ENCODE measurements around the gene ALDH3B2.
A peak's percentile ranks its signal among the peaks of the same experiment; 100 is the strongest.
"Not testable (repeated sequence)": the region's sequence is repeated elsewhere in the genome, so short reads cannot be mapped to it uniquely, and the experiment has no call there.

ALDH3B2 gene

DNA sequence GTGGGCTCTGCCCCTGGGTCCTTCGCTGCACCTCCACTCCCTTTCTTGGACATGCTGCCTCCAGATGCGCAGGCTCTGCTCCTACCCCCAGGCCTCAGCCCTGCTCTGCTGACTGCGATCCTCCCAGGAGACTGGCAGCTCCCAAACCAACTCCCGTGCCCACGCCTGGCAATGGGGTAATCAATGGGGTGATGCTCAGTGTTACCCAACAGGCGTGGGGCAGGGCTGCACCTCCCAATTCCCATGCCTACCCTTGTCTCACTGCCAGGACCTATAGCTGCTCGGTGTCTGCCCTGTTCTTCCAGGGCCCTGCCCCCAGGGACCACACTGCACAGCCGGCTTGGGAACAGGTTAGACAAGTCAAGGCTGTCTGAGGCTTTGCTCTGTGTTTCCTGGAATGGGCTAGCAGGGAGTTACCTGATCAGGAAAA is at the start of gene ALDH3B2:
ALDH3B2 (minus strand) TSS at position 182 of the 430 bp plus-strand sequence. CDS start 7,688 bp downstream, outside the sequence.
- DNase-seq (ENCODE audit: extremely low spot score, insufficient read length, low read depth) (no peak), FAIRE-seq (no peak)

GRCh38 chr11:67723036-67723435 is 48.6 kb upstream of the ALDH3B2 start:
- FAIRE-seq = not testable (repeated sequence)

GRCh38 chr11:67716226-67716625 is 41.8 kb upstream of the ALDH3B2 start:
- DNase-seq (ENCODE audit: extremely low spot score, insufficient read length, low read depth); FAIRE-seq: not testable (repeated sequence)

More at GRCh38 chr11:67723036-67723435, 48.6 kb upstream of the ALDH3B2 start:
- DNase-seq (ENCODE audit: extremely low spot score, insufficient read length, low read depth) = not testable (repeated sequence)

GRCh38 chr11:67715801-67716200 is 41.4 kb upstream of the ALDH3B2 start:
- not testable (repeated sequence) for FAIRE-seq; DNase-seq (ENCODE audit: extremely low spot score, insufficient read length, low read depth)

DNA sequence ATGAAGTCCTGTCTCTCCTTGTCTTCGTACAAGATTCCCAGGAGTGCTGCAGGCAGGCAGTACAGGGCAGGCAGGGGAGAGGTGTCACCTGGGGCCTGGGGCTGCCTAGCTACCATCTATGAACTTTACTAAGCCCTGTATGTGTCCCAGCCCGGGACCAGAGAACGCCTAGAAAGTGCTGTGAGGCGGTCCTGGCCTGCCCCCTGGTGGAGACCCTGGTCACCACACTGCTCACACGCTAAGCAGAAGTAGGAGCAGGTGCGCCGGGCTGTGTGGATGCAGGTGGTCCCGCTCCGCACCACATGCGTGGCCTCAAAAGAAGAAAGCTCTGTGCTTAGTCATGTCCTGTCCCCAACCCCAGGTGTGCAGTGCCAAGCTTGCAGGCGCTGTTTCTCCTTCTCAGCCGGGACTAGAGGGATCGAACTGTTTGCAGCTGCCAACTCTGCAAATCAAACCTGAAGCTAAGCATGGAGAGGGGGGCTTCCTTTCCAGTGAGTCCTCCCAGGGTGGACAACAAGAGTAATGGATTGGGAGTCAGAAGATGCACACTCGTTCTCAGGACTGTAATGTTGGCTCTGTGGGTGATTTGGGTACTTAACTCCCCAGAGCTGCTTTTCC is 39.6 kb upstream of the ALDH3B2 start:
- DNase-seq (ENCODE audit: extremely low spot score, insufficient read length, low read depth); FAIRE-seq: not testable (repeated sequence)

DNA sequence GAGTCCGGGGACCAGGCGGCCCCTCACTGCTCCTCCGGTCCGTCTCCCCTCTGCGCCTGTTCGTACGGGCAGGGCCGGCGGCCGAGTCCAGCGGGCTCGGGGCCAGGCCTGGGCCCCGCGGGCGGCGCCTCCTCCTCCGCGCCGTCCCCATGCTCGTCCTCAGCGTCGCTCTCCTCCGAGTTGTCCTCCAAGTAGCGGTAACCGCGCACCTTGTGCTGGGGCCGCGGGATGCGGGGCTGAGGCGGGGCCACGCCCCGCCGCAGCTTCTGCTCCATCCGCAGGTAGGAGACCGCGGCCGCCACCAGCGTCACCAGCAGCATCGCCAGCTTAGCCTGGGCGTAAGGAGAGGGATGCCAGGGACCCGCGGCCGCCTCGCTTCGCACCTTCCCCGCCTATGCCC is 37.3 kb upstream of the ALDH3B2 start:
- FAIRE-seq; DNase-seq (ENCODE audit: extremely low spot score, insufficient read length, low read depth): not testable (repeated sequence)

DNA sequence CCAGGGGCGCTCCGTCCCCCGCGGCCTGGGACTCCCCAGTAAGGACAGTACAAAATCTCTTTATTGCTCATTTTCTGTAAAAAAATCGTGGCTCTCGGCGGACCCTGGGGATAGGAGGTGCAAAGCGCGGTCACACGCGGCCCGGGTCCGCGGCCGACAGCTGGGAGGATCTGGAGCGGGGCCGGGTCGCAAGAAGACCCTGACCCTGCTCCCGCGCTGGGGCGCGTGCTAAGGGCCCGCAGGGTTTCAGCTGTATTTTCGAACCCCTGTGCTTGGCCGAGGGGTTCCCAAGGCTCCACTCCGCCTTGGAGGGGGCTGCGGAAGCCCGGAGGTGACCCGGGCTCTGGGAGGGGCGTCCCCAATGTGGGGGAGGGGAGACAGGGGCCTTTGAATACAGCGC is 36.8 kb upstream of the ALDH3B2 start:
- not testable (repeated sequence) for FAIRE-seq; DNase-seq (ENCODE audit: extremely low spot score, insufficient read length, low read depth)

GRCh38 chr11:67709806-67710205 is 35.4 kb upstream of the ALDH3B2 start:
- FAIRE-seq; DNase-seq (ENCODE audit: extremely low spot score, insufficient read length, low read depth): not testable (repeated sequence)

- FAIRE-seq (no peak), DNase-seq (ENCODE audit: extremely low spot score, insufficient read length, low read depth) (no peak)
These were observed 30.8 kb upstream of the ALDH3B2 start for GRCh38 chr11:67705264-67705663.

- FAIRE-seq = no peak
- no peak for DNase-seq (ENCODE audit: extremely low spot score, insufficient read length, low read depth)
These were observed 30.1 kb upstream of the ALDH3B2 start for GRCh38 chr11:67704524-67704923.

GRCh38 chr11:67703709-67704108 is 29.3 kb upstream of the ALDH3B2 start:
- not testable (repeated sequence) for DNase-seq (ENCODE audit: extremely low spot score, insufficient read length, low read depth); FAIRE-seq

DNA sequence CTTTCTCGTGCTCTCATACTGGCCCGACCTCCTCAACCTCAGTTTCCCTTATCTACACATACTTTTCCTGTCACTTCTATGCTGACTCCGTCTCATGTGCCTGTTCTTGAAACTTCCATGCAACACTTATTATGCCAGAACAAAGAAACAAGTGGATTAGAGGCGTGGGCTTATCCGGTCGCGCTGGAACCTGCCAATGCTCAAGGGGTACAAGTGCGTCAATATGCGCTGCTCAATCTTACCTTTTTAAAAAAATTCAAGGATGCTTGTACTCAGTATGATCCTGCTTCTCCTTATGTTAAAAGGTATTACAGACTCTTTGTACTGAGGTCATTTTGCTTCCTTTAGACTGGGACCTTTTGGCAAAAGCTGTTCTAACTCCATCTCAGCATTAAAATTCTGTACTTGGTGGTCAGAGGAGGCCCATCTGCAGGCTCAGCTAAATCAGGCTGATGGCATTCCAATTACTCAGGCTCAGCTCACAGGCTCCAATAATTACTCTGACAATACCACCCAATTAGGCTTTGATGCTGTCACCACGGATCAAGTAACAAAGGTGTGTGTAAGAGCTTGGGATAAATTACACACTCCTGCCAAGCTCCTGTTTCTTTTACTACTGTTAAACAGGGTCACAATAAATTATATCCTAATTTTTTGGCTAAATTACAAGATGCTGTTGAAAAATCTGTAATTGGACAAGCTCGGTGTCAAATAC is 26.3 kb upstream of the ALDH3B2 start:
- no peak for FAIRE-seq
- no peak for DNase-seq (ENCODE audit: extremely low spot score, insufficient read length, low read depth)

DNA sequence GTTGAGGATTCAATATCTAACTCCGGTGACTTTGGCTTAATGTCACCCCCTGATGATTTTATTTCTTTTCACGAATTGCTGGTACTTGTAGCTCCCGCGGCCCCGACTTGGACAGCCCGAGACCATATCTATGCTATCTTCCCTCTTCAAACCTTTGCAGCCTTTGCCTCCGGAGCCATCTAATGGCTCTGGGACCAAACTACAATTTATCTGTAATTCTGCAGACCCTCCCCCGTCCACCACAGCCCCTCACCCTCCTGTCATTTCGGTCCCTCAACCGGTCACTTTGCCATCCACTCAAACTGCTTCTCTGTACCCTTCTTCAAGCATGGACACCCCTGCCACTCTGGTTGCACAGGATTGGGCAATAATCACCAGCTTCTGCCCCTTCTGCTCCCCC is 25.7 kb upstream of the ALDH3B2 start:
- FAIRE-seq = no peak

GRCh38 chr11:67699521-67699920 is 25.1 kb upstream of the ALDH3B2 start:
- no peak for DNase-seq (ENCODE audit: extremely low spot score, insufficient read length, low read depth)
- FAIRE-seq = no peak

More for the DNA sequence above, 25.7 kb upstream of the ALDH3B2 start:
- DNase-seq (ENCODE audit: extremely low spot score, insufficient read length, low read depth) = no peak

DNA sequence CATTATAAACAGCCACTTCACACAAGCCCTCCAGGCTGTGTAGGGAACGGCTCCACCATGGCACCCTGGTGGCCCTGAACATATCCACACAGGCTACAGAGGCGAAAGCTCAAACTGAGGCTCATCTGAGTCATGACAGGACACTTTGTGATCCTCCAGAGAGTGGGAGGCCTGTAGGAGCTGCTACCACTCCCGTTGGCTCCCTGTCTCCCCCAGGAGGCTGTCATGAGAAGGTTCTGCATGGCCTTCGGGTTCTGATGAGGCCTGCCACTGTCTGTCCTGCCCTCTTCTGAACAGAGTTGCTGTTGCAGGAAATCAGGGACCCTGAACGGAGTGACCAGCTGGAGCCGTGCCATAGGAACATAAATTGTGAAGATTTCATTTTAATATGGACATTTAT is 23.8 kb upstream of the ALDH3B2 start:
- FAIRE-seq = peak; percentile 42
- no peak for DNase-seq (ENCODE audit: extremely low spot score, insufficient read length, low read depth)

DNA sequence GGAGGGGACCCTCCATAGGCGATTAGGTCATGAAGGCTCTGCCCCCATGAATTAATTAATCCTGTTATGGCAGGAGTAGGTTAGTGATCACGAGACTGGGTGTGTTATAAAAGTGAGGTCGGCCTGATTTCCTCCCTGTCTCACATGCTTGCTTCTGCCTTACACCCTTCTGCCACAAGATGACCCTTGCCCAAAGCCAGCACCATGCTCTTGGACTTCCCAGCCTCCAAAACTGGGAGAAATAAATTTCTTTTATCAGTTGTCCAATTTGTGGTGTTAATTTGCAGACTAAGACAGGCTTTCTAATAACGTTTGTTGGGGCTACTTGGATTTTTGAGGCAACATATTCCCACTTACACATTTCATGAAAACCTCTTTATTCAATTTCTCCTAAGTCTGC is 23.4 kb upstream of the ALDH3B2 start:
- FAIRE-seq (no peak), DNase-seq (ENCODE audit: extremely low spot score, insufficient read length, low read depth) (no peak)

DNA sequence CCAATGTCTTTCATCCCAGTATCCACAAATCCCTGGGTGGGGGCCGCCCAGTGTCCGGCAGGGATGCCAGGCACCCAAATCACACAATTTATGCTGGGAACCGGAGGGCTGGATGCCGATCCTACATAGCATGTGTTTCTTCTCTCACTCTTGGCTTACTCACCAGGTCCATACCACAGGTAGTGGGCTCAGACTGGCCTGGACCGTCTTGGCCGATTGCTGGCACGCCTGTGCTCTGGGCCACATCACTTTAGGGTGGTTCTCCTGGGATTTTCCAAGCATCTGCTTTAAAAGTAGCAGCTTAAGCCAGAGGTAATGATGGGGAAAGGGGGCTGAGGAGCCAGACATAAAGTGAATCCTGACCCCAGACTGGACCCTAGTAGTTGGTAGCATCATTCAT is 22.6 kb upstream of the ALDH3B2 start:
- no peak for FAIRE-seq

GRCh38 chr11:67695606-67696005 is 21.2 kb upstream of the ALDH3B2 start:
- no peak for DNase-seq (ENCODE audit: extremely low spot score, insufficient read length, low read depth)
- no peak for FAIRE-seq

More for the DNA sequence above, 22.6 kb upstream of the ALDH3B2 start:
- no peak for DNase-seq (ENCODE audit: extremely low spot score, insufficient read length, low read depth)

DNA sequence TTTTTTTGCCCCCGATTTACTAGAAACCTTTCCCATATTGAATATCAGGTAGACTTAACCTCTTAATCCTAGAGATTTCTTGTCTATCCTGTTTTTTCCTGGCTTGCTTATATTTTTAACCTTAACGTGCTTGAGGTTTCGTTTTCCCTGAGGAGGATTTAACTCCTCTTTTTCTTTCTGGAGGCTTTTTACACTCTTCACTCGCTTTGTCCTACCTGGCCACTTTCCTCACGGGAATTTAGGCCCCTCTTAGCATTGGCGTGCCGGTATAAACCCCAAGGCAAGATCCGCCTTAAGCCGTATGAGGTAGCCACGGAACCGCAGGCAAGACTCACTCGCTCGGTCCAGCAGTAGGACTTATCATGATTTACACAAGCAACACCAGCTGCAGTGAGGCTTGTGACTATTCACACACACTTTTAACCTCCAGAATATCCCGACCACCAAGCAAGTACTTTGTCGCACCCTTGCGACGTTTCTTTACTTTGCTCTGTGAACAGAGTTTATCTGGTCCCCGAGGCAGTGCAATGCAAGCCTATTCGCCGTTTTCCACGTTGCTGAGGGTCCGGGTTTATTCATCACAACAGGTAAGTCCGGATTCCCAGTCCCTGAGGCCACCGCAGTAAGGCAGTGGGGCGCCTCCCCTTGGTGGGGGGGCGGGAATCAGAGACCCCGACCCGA is 20.6 kb upstream of the ALDH3B2 start:
- no peak for FAIRE-seq
- no peak for DNase-seq (ENCODE audit: extremely low spot score, insufficient read length, low read depth)

DNA sequence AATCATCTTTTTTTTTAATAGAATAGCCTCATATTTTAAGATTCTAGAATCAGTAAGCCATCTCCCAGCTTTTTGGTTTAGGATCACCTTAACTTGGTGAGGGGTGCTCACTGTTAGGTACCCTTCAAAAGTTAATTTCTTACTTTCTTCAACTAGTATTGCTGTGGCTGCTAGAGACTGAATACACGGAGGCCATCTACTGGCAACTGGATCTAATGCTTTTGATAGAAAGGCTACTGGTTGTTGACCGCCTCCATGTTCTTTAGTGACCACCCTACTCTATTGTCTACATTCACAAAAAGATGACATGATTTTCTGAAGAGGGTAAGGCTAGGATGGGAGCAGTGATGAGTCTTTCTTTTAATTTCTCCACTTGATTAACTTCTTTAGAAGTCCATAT is 16.7 kb upstream of the ALDH3B2 start:
- DNase-seq (ENCODE audit: extremely low spot score, insufficient read length, low read depth) (no peak), FAIRE-seq (no peak)

DNA sequence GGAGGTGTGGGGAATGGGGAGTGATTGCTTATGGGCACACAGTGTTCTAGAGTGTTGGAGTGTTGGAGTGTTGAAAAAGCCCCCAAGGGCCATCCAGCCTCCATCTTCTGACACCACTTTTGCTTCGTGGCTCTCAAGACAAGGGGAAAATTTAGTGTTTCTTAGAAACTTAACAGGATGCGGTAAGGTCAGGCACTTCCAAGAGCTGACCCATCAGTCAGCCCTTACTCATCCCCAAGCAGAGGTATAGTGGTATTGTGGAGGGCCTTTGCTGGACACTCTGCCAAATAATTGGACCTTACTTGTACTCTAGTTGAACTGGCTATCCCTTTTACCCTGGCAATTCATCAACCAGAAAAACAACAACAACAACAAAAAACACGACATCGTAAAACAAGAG is 14.8 kb upstream of the ALDH3B2 start:
- FAIRE-seq = no peak

More for the DNA sequence above, 14.8 kb upstream of the ALDH3B2 start:
- DNase-seq (ENCODE audit: extremely low spot score, insufficient read length, low read depth) = no peak
